SK-N-MC (cell line): ENCODE data around the gene DOK3.

Source experiments
- EZH2 ChIP-seq: fragments of 200-600 bp; sonication (generic); IDR thresholded peaks from one replicate; pipeline ENCODE4 v1.6.1; 2017; ENCODE audit warnings: antibody characterized with exemption
- FOXP2 ChIP-seq: optimal IDR thresholded peaks from 2 replicates; pipeline ENCODE3; 2011; ENCODE audit warnings: mild to moderate bottlenecking, moderate library complexity; ENCODE audit not compliant: insufficient read depth; ENCODE audit errors: extremely low read length, control extremely low read depth
- POLR2AphosphoS5 ChIP-seq: IDR thresholded peaks from 2 replicates; pipeline ENCODE4 v1.6.1; 2012; ENCODE audit warnings: mild to moderate bottlenecking, low read depth, low read length, borderline replicate concordance

- no peak for TF ChIP-seq EZH2
- TF ChIP-seq POLR2AphosphoS5, result no peak
- no peak for TF ChIP-seq FOXP2
Measured at GRCh38 chr5:177548495-177548894, 38.9 kb upstream of the DOK3 start.
